Activated T-helper 1 cell treated with anti-CD3 and anti-CD28 coated beads, Interleukin-2, amount 50 U/mL, for 16 hours (primary cell): Measurements from ENCODE around the gene IFNL1.
"Not testable (repeated sequence)": the region's sequence is repeated elsewhere in the genome, so short reads cannot be mapped to it uniquely, and the experiment has no call there.

Experiments used
- DNase-seq, 2 donors: peaks; one replicate each; pipeline ENCODE4 v3.0.0-alpha.2; 2020; ENCODE audit warnings: low read depth in 1 of 2, low spot score in 1 of 2

IFNL1 gene

GRCh38 chr19:39296055-39296645, at the start of gene IFNL1:
Gene IFNL1 (plus strand): TSS chr19:39296407. CDS start chr19:39296422, 15 bp downstream.
- DNase-seq = no peak

GRCh38 chr19:39246951-39247669, 49.1 kb upstream of the IFNL1 start:
- DNase-seq = no peak

- DNase-seq = no peak
Measured at GRCh38 chr19:39247701-39248664, 48.2 kb upstream of the IFNL1 start.

GRCh38 chr19:39248806-39249205, 47.4 kb upstream of the IFNL1 start, which contains the start of gene IFNL4:
Gene IFNL4 (minus strand): TSS chr19:39248856.
- no peak for DNase-seq

GRCh38 chr19:39251081-39251480, 45.1 kb upstream of the IFNL1 start:
- no peak for DNase-seq

- DNase-seq = no peak
Measured at GRCh38 chr19:39251846-39252245, 44.4 kb upstream of the IFNL1 start.

- DNase-seq = no peak
Measured at GRCh38 chr19:39252458-39252857, 43.7 kb upstream of the IFNL1 start.

GRCh38 chr19:39253374-39254149, 42.6 kb upstream of the IFNL1 start:
- no peak for DNase-seq

GRCh38 chr19:39254531-39255345, 41.5 kb upstream of the IFNL1 start:
- no peak for DNase-seq

GRCh38 chr19:39257227-39257626, 39.0 kb upstream of the IFNL1 start:
- no peak for DNase-seq

- DNase-seq = no peak
Measured at GRCh38 chr19:39261704-39262103, 34.5 kb upstream of the IFNL1 start.

- DNase-seq = no peak
Measured at GRCh38 chr19:39262496-39262895, 33.7 kb upstream of the IFNL1 start.

GRCh38 chr19:39263912-39264305, 32.3 kb upstream of the IFNL1 start:
- no peak for DNase-seq

- no peak for DNase-seq
Measured at GRCh38 chr19:39264306-39265290, 31.6 kb upstream of the IFNL1 start.

- DNase-seq = no peak
Measured at GRCh38 chr19:39265321-39265916, 30.8 kb upstream of the IFNL1 start.

GRCh38 chr19:39268085-39268484, 28.1 kb upstream of the IFNL1 start, which contains the start of gene IFNL2:
Gene IFNL2 (plus strand): TSS chr19:39268396. CDS start chr19:39268569, 173 bp downstream.
- not testable (repeated sequence) for DNase-seq

GRCh38 chr19:39268531-39269223, 27.5 kb upstream of the IFNL1 start:
- not testable (repeated sequence) for DNase-seq

GRCh38 chr19:39269369-39269768, 26.8 kb upstream of the IFNL1 start:
- not testable (repeated sequence) for DNase-seq
